Activated CD8-positive, alpha-beta memory T cell treated with anti-CD3 and anti-CD28 coated beads, Interleukin-2, amount 50 U/mL, for 48 hours (primary cell): ENCODE measurements around the gene HSD17B10.
"Not testable (repeated sequence)": the region's sequence is repeated elsewhere in the genome, so short reads cannot be mapped to it uniquely, and the experiment has no call there.

ENCODE experiments used
- DNase-seq: peaks from one replicate; pipeline ENCODE4 v3.0.0-alpha.2; 2020

HSD17B10 gene

DNA sequence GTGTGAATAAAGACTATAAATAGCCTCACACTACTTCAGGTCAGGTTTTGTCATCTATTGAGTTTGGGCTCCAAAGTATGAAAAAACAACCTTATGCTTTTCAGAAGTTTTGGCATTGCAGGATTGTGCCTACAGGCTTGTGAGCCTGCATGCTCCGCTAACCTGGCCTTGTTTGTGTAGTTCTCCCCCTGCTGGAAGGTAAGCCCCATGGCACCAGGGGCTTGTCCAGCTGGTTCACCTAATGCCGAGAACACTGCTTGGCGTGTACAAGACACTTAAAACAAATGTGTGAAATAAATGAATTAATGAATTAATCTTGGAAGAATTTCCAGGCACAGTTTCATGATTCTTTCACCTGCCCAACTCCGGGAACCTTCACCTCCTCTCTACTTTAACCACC is 1.8 kb upstream of the HSD17B10 start:
- DNase-seq: peak; percentile 62

DNA sequence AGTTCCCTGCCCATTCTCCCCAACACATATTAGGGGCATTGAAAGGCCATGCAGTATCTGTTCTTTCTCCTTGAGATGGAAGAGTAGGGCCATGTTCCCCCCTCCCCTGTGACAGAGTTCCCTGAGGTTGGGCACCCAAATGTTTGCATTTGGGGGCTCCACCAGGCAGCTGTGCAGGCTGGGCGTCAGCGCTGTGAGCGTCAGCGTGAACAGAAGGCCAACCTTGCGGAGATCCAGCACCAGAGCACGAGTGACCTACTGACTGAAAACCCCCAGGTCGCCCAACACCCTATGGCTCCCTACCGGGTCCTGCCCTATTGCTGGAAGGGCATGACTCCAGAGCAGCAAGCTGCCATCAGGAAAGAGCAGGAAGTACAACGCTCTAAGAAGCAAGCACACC is 3.9 kb downstream of the HSD17B10 start:
- DNase-seq: no peak

DNA sequence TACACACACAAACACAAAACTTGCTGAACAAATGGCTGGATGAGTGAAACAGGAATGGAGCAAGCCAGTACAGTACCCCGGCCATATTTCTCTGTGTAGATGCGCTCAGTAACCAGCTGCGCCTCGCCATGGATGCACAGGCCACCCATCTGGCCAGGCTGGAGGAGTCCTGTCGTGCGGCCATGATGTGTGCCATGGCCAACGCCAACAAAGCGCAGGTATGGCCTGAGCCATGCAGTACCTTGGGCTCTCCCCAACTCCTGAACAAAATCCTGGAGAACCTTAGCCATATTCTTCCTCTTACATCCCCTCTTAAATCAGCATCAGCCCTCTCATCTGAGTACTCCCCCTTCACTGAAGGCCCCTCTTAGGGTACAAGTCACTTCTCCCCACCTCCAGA is 4.4 kb downstream of the HSD17B10 start:
- DNase-seq: no peak

DNA sequence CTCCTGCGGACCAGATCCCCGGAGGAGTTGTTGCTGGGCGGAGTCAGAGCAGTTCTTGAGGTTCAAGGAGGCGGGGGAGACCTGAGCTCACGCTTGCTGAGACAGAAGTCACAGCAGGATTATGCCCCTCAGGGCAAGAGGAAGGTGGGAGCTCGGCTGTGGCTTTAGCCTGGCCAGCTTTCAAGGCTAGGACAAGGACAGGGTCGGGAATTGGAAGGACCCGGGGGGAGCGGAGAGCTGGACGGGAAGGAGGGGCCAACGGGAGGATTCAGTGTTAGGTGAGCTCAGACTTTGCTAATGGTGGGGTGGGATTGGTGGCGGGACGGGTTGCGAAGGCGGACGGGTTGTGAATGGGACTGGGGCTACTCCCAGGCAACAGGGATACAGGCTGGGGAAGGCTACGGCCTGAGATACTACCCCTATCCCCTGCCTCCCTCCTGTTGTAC is 11.3 kb downstream of the HSD17B10 start, which contains the start of gene RIBC1:
RIBC1 (plus strand) TSS at position 13 of the 446 bp plus-strand sequence. CDS start 3,404 bp downstream, outside the sequence.
- no peak for DNase-seq

DNA sequence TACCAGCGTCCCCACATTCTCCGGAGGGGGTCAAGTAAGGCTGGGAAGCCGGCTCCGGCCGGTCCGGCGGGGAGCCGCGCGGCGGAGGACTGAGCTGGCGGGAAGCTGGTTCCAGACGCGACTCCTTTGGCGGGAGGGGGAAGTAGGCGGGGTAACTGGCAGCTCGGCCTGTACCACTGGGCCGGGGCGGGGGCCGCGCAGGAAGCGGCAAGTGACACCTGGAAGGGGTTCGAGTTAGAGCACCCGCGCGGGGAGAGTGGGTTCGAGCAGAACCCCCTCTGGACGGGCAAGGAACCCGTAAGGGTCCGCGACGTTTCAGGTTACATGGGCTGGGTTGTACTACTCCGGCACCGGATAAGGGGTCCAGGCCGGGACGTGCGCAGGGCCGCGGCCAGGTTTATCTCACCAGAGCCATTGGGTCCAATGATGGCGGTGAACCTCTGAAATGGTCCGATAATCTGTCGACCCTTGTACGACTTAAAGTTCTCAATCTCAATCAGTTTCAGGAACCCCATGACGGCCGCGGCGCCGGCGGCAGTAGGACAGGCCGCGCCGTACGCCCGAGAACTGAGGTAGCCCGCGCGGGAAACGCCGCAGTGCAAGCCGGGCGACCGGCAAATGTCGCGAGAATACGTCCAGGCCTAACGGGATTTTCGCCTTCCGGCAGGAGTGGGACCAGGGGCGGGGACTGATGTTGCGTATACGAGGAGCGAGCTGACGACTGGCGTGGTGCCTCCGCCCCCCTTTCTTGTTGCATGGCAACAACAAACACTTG is 11.9 kb downstream of the HSD17B10 start, which contains the start of gene SMC1A:
SMC1A (minus strand) TSS at position 569 of the 775 bp plus-strand sequence; CDS start at position 515, 54 bp downstream.
- peak; percentile 92 for DNase-seq

DNA sequence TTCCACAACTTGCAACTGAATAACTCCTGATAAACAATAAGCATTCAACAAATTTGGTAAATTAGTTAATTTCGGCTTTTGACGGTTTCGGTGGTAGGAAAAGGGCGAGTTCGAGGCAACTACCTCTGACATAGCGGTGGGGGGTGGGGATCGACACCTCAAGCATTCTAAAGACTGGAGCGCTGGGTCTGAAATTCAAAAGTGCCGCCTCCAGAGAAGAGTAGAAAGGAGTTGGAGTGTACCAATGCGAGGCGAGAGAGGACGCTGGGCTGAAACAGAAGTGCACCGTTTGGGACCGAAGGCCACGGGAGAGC is 12.4 kb downstream of the HSD17B10 start:
- DNase-seq: no peak

DNA sequence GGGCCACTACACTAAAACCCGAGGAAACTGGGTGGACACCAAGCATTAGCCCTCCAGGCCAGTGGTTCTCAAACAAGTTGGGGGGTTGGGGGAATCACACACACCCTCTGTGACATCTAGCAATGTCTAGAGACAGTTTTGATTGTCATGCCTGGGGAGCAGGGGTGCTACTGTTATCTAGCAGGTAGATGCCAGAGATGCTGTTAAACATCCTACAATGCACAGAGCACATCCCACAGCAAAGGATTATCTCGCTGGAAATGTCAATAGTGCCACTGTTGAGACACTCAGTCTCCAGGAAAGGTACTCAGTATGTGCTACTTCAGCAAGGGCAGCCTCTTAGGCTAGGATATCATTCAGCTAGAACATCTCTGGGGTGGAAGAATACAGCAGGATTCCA is 13.0 kb downstream of the HSD17B10 start:
- DNase-seq: no peak

DNA sequence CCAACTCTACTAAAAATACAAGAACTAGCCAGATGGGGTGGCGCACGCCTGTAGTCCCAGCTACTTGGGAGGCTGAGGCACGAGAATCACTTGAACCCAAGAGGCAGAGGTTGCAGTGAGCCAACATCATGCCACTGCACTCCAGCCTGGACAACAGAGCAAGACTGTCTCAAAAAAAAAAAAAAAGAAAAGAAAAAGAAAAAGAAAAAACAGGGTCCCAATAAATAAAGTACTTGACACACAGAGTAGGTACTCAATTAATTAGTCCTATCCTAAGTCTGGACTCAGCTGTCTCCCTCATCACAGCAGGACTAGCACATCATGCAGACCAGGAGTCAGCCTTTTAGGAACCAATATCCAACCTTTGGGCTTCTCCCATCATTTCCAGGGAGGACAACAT is 13.8 kb downstream of the HSD17B10 start:
- DNase-seq: not testable (repeated sequence)

DNA sequence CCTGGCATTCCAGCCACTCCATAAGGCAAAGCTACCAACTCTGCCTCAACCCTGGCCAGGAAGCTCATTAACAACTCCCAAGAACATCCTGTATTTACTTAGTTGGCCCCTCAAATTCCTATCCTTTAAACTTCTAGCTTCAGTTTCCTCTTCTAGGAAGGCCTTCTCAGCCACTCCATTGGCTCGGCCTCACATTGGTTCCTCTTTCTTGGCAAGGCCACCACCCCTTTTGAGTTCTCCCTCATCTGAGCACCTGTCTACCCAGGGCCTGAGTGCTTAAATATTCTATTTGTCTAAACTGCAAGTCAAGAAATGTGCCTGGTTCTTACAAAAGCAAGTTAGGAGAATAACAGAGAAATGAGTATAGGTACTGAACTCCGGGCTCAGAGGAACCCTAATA is 21.7 kb downstream of the HSD17B10 start:
- DNase-seq: no peak

DNA sequence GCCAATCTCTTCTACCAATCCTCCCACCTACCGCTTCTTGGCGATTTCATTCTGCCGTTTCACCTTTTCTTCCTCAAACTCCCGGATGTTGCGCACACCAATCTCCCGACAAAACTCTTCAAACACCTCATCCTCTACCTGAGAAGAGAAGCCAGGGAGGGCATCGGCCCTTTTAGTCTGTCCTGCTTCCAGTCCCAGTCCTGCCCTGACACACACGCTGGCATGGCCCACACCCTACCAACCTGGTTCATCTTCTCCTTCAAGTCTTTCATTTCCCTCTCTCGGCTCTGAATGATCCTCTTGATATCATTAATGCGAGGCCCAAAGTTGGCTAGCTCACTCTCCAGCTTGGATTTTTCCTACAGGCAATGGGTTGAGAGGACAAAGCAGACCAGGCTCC is 30.6 kb downstream of the HSD17B10 start:
- DNase-seq: no peak

DNA sequence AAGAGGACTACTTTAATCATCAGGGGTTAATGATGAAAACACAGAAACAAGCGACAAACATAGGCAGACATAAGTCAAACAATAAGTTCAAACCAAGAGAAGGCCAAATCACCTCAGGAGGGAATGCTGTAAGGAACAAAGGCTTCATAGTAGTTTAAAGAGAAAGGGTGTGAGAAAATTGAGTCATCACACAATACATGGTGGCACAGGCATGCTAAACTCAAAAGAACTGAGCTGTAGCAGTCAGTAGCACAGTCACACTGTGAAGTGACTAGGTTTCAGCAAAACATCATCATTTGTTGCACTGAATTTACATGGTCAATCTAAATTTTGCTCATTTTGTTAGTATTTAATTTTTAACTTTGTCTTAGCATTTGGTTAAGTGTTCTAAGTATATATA is 36.0 kb downstream of the HSD17B10 start:
- DNase-seq: no peak

DNA sequence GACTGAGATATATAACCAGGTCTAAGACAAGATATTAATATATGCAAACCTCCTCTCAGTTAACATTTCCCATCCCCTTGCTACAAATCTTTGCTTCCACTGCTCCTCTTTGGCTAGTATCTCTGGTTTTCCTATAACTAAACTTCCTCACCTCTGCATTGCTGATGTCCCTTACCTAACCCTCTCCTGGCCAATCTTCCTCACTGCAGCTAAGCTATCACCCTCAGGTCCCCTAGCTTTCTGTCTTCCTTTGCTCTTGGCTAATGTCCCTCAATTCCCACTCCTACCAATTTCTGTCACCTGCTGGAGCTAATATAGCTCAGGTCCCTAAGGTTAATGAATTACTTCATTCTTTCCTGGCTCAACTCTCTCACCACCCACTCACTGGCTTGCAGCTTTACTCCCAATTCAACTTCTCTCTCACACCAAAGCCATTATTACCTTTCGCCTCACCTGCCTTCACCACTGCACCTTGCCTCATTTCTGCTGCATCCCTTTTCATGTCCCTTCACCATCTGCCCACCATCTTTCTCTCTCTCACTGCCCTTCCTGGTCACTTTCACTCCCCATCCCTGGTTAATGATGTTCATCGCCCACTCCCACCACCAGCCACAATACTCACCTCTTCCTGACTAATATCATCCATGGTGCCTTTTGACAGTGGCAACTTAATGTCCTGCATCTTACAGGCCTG is 38.4 kb downstream of the HSD17B10 start:
- no peak for DNase-seq

DNA sequence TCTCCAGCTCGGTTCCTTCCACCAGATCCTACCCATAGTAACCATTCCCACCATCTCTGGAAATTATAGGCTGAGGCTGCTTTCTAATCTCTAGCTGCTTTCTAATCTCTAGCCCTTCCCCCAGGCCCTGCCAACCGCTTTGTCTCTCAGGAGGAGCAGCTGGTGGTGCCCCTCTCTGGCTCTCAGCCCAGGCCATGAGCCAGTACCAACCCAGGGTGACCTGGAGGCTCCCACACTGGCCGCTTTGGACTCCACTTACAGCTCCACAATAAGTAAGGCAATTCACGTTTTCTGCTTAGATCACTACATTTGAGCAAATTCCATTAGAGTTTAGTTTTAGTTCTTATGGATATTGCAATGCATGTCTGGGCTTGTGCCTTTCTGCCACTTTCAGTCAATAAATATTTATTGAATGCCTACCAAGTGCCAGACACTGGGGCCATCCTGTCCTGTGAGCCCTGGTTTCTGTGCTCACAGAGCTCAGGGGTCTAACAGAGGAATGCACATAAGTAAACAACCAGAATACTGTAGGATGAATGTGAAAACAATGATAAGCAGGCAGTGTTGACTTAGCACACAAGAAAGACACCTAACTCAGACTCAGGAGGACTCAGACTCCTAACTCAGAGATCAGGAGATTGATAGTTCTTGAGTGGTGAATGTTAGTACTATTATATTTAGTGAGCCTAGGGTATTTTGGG is 50.6 kb downstream of the HSD17B10 start:
- no peak for DNase-seq
